Measurements from ENCODE around the gene NUFIP1.

DNA sequence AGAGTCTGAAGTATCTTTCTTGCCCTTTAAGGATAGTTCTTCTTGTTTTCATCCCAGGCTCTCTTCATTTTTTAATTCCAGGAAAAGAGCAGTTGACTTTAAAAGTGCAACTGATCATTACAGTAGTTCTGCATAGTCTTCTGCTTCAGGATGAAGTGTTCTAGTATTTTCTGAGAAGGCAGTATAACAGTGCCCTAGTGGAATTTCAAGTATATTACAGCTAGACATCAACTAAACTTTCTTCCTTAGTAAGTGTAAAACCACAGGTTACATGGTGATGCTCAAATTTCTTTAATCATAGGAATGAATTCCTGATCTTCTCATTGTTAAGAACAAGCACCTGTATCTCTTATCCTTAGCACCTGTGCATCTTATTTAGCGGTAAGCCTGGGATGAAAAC is 10.9 kb downstream of the NUFIP1 start:
- TF ChIP-seq TAF1 (IDR thresholded peaks at IDR 0.05; ENCODE audit: borderline replicate concordance, insufficient read depth, low read length) (no peak), REST (IDR thresholded peaks at IDR 0.05; ENCODE audit: insufficient read depth in 1 of 2, low read depth in 2 of 2, low read length in 2 of 2) (no peak)

Measured in PFSK-1 (cell line).